GM06990 (cell line): ENCODE measurements around the gene CELF3.

Source experiments
- DNase-seq: peaks from one replicate; pipeline ENCODE4 v3.0.0-alpha.2; 2011; ENCODE audit not compliant: insufficient read length; ENCODE audit errors: extremely low read depth
- H3K27me3 ChIP-seq: replicated peaks from 2 replicates; pipeline ENCODE4 v1.6.0; 2011; ENCODE audit warnings: low read length; ENCODE audit not compliant: control insufficient read depth, insufficient read depth
- H3K36me3 ChIP-seq: 2 replicates; pipeline ENCODE4 v1.5.1; 2011; ENCODE audit warnings: low read length; ENCODE audit not compliant: control insufficient read depth, insufficient read depth
- H3K4me3 ChIP-seq: replicated peaks from 2 replicates; pipeline ENCODE4 v1.5.1; 2011; ENCODE audit warnings: low read depth, mild to moderate bottlenecking, control low read depth, low read length
- CTCF ChIP-seq: IDR thresholded peaks from 2 replicates; pipeline ENCODE4 v1.5.1; 2011; ENCODE audit warnings: low read length, control low read depth, mild to moderate bottlenecking, inconsistent platforms; ENCODE audit not compliant: insufficient read depth, poor library complexity, severe bottlenecking

CELF3 gene

DNA sequence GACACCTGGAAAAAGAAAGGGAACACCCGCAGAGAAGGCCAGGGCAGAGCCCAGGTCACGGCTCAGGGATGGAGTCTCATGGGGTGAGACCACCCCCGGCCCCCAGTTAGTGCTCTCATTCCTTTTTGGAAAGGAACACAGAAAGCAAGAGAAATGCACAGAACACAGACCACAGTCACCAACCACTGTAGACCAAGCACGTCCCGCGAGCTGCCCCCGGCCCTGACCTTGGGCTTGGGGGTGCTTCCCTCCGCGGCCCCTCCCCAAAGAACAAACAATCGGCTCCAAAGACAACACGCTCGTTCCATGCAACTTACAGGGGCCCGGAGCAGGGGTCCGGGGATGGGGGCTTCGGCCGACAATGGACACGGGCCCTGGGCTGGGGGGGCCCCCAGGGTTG is 12.8 kb downstream of the CELF3 start:
- TF ChIP-seq CTCF = no peak
- no peak for DNase-seq
- peaks cover 4% of the 10 kb centered on the region for H3K36me3 ChIP-seq
- no peak overlapping the region for H3K4me3 ChIP-seq
- H3K27me3 ChIP-seq = no peaks in the 10 kb centered on the region

DNA sequence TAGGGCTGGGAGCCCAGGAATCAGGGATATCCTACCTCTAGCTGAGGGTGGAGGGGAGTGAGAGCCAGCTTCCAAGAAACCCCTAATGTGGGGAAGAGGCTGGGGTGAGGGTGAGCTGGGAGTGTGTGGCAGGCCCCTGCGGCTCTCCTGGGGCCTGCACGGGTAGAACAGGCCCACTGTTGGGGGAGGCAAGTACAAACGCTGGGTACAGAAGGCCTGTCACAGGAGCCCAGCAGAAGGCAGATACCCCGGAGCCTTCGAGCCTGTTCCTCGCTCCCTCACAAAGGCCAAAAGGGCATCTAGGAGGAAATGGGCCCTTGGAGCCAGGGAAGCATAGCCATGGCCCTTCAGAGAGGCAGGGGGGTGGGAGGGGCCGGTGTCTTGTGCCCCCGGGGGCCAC is 13.7 kb downstream of the CELF3 start:
- no peaks in the 10 kb centered on the region for H3K27me3 ChIP-seq
- H3K36me3 ChIP-seq = peaks cover 4% of the 10 kb centered on the region
- no peak for DNase-seq
- H3K4me3 ChIP-seq = no peak overlapping the region
- no peak for TF ChIP-seq CTCF

- no peak for DNase-seq
- TF ChIP-seq CTCF = no peak
- Histone ChIP-seq H3K36me3 (peaks cover 4% of the 10 kb centered on the region), H3K27me3 (no peaks in the 10 kb centered on the region), H3K4me3 (no peak overlapping the region)
Measured at GRCh38 chr1:151701515-151701914, 15.1 kb downstream of the CELF3 start.

GRCh38 chr1:151693057-151693651 is 23.4 kb downstream of the CELF3 start:
- Histone ChIP-seq H3K27me3 (no peaks in the 10 kb centered on the region), H3K4me3 (no peak overlapping the region), H3K36me3 (peaks cover 4% of the 10 kb centered on the region)
- no peak for DNase-seq
- TF ChIP-seq CTCF = peak; percentile 70

DNA sequence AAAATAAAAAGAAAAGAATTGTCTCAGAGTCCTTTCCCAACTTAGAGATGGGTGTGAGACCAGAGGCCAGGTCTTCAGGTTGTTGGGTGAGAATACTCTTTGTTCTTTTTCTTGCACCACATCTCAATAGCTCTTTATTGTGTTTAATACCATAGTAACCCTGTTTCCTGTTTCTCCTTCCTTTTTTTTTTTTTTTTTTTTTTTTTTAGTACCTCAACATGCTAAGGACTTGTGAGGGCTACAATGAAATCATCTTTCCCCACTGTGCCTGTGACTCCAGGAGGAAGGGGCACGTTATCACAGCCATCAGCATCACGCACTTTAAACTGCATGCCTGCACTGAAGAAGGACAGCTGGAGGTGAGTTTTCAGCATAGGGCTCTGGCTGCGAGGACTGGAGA is 24.4 kb downstream of the CELF3 start:
- TF ChIP-seq CTCF = no peak
- no peak for DNase-seq
- Histone ChIP-seq H3K4me3 (no peak overlapping the region), H3K36me3 (peaks cover 4% of the 10 kb centered on the region), H3K27me3 (no peaks in the 10 kb centered on the region)

GRCh38 chr1:151689494-151689893 is 27.1 kb downstream of the CELF3 start:
- no peak for DNase-seq
- no peaks in the 10 kb centered on the region for H3K27me3 ChIP-seq
- peaks cover 4% of the 10 kb centered on the region; the same call in 1 of the 2 replicates for H3K36me3 ChIP-seq
- TF ChIP-seq CTCF = no peak
- no peak overlapping the region for H3K4me3 ChIP-seq
